PFSK-1 (cell line): ENCODE data around the gene ARHGEF3.

Source experiments
- POLR2AphosphoS5 ChIP-seq: IDR thresholded peaks from 2 replicates; pipeline ENCODE4 v1.6.1; 2012; ENCODE audit warnings: low read depth, mild to moderate bottlenecking, control low read depth, low read length, moderate library complexity
- SIN3A ChIP-seq: IDR thresholded peaks from 2 replicates; pipeline ENCODE4 v1.6.1; 2012; ENCODE audit warnings: mild to moderate bottlenecking, low read length, moderate library complexity, borderline replicate concordance; ENCODE audit not compliant: insufficient read depth
- TAF1 ChIP-seq: IDR thresholded peaks from 2 replicates; pipeline ENCODE4 v1.6.1; 2012; ENCODE audit warnings: low read length, control low read depth, borderline replicate concordance; ENCODE audit not compliant: insufficient read depth

DNA sequence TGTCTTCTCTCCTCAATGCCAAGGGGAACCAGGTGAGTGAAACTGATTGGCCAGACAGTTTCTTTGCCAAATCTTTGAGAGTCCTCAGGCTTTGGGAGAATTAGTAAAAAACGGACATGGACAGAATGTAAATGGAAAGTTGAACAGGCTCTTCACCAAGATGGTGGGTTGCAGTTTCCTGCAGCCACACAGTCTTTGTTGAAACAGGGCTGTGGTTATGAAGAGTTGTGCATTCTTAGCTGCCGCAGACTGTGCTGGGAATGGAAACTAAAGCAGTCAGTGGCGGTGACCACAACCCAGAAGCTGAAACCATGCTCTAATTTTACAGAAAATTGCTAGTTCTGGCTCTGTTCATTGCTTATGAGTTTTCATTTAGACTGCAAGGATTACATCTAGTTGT, 76.6 kb downstream of the ARHGEF3 start:
- no peak for TF ChIP-seq SIN3A
- TF ChIP-seq TAF1, result no peak
- no peak for TF ChIP-seq POLR2AphosphoS5
